Sigmoid colon (tissue), 4 donors: ENCODE data around the gene STK40.

Source experiments
- POLR2A ChIP-seq, 2 donors: fragments of 450-650 bp; IDR thresholded peaks; one replicate each; pipeline ENCODE4 v1.6.1; 2016; ENCODE audit warnings: antibody characterized with exemption in 2 of 2, mild to moderate bottlenecking in 2 of 2, moderate library complexity in 2 of 2
- POLR2AphosphoS5 ChIP-seq, 4 donors: sonication (generic); formaldehyde crosslinking; IDR thresholded peaks; one replicate each; pipeline ENCODE4 v1.6.1; 2017; ENCODE audit warnings: antibody characterized with exemption in 4 of 4

DNA sequence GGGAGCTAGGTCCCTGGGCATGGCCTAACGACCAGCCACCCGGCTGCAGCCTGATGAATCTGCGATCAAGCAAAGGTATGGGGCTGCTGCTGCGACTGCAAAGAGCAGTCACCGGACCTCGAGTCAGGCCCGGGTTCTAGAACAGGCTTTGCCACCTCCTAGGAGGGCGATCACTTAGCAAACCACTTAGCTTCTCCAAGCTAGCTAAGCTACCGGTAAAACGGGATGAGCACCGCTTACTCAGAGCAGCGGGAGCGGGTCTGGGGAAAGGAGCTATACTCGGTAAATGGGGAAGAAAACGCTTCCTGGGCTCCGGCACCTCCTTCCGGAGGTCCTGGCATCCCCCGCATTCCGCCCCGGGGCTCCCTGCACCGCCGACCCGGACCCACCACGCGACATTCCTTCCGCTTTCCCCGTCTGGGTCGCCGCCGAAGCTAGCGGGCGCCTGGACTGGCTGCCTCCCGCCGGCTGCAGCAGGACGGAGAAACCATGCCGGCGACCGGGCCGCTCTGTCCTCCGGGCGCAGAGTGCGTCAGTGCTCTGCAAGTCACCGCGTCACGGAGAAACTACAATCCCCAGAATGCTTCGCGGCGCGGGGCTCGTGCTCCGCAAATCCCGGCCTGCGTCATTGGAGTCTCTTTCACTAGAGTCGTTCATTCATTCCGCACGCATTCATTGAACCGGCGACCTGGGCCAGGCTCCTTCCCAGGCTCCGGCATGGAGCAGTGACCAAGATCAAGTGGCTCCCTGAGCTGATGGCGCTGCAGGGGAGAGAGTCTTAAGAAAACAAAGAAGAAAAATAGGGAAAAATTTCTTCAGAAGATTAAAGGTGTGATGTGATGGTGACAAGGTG, 11.9 kb upstream of the STK40 start, which contains the start of gene LSM10:
- TF ChIP-seq POLR2AphosphoS5 (IDR thresholded peaks at IDR 0.05): peak; percentile 99 to 100 (median 99)
- TF ChIP-seq POLR2A (IDR thresholded peaks at IDR 0.05): peak; percentile 98 to 99
